CD4-positive, alpha-beta T cell treated with Interleukin-17A for 4 hours (primary cell): ENCODE data around the gene DDX11.
"Not testable (repeated sequence)": the region's sequence is repeated elsewhere in the genome, so short reads cannot be mapped to it uniquely, and the experiment has no call there.

Experiments used
- DNase-seq: peaks from one replicate; pipeline ENCODE4 v3.0.0-alpha.2; 2020; ENCODE audit warnings: mixed read lengths

DDX11 gene

DNA sequence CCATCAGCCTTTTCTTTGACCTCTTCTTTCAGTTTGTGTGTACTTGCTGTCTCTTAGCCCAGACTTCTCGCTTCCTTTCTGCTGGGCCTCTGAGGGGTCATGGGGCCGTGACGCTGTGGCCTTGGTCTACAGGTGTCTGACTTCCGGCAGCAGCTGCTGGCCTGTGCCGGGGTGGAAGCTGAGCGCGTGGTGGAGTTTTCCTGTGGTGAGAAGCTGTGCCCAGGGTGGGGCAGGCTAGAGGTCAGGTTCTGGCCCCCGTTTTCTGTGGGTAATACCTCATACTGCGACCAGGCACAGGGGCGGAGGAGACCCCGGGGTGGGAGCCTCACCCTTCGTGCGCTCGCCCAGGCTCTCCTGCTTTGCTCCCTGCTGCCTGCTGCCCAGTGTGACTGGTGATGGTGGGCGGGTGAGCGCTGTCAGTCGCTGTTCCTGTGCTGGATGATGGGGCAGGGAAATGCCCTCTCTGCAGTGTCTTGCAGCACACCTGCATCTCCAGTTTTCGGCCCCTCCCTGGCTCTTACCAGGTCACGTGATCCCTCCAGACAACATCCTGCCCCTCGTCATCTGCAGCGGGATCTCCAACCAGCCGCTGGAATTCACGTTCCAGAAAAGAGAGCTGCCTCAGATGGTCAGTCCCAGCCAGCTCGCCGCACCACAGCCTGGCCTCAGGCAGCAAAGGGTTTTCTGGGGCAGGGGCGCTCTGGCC lies 27.0 kb downstream of the DDX11 start:
- DNase-seq = not testable (repeated sequence)

DNA sequence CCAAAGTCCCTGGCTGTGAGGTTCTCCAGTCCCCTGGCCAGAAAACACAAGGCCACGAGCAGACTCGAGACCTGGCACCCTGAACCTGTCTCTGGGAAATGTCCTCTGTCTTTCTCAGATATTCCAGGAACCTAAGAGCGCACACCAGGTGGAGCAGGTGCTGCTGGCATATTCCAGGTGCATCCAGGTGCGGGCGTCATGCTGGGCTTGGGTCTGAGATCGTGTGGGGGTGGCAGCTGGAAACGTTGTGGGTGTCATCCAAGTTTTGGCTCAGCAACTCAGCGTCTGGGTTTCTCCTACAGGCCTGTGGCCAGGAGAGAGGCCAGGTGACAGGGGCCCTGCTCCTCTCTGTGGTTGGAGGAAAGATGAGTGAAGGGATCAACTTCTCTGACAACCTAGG lies 28.5 kb downstream of the DDX11 start:
- DNase-seq = not testable (repeated sequence)

DNA sequence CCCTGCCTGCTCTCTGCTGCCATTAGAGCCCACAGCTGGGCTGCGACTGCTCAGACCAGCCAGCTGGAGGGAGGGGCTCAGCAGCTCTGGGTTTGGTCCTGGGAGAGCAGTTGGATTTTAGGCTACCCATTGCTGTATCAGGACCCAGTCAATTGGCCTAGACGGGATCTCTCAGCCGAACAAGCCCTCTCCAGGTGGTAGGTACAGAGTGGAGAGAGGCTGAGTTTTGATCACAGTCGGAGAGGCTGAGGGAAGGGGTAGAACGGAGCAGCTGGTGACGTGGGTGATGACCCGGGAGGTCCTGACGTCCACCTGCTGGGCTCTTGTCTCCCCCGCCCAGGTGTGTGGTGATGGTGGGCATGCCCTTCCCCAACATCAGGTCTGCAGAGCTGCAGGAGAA lies 28.9 kb downstream of the DDX11 start:
- not testable (repeated sequence) for DNase-seq

DNA sequence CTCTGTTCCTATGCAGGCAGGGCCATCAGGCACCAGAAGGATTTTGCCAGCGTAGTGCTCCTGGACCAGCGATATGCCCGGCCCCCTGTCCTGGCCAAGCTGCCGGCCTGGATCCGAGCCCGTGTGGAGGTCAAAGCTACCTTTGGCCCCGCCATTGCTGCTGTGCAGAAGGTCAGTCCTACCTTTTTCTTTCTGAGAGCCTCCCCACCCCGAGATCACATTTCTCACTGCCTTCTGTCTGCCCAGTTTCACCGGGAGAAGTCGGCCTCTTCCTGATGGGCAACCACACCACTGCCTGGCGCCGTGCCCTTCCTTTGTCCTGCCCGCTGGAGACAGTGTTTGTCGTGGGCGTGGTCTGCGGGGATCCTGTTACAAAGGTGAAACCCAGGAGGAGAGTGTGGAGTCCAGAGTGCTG lies 29.9 kb downstream of the DDX11 start:
- not testable (repeated sequence) for DNase-seq

DNA sequence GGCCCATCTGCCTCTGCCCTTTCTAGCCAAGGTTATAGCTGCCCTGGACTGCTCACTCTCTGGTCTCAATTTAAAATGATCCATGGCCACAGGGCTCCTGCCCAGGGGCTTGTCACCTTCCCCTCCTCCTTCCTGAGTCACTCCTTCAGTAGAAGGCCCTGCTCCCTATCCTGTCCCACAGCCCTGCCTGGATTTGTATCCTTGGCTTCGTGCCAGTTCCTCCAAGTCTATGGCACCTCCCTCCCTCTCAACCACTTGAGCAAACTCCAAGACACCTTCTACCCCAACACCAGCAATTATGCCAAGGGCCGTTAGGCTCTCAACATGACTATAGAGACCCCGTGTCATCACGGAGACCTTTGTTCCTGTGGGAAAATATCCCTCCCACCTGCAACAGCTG lies 30.6 kb downstream of the DDX11 start:
- DNase-seq = not testable (repeated sequence)

DNA sequence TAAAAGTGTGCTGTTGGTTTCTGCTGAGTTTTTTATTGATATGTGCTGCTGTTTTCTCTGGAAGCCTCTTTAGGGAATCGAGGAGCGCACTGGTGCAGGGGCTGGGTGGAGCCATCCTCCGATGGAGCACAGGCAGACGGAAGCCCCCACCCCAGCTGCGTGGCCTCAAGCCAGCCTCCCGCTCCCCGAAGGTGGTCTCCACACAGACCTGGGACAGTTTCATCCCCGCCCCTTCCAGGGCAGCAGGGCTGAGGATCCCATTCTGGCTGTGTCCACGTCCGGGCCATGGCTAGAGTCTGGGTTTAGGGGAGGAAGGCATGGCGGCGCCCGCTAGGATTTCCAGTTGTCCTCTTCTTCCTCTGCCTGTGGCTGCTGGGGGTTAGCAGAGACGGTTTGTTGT lies 31.1 kb downstream of the DDX11 start:
- DNase-seq = not testable (repeated sequence)

DNA sequence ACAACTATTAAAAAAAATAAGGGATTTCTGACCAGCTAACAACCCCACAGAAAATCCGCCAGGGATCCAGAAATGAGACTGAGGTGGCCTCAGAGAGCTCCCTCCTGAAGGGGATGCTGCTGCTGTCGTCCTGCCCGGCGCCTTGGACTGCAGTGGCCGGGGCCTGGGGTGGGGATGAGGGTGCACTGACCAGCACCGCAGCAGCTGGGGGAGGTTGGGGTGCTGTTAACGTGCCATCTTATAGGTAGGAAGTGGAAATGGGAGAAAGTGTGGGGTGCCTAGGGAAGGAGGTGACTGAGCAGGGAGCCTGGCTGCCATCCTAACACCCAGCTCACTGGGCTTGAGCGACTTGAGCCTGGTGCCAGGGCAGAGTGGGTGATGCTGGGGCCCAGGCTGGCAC lies 32.0 kb downstream of the DDX11 start:
- DNase-seq = no peak

DNA sequence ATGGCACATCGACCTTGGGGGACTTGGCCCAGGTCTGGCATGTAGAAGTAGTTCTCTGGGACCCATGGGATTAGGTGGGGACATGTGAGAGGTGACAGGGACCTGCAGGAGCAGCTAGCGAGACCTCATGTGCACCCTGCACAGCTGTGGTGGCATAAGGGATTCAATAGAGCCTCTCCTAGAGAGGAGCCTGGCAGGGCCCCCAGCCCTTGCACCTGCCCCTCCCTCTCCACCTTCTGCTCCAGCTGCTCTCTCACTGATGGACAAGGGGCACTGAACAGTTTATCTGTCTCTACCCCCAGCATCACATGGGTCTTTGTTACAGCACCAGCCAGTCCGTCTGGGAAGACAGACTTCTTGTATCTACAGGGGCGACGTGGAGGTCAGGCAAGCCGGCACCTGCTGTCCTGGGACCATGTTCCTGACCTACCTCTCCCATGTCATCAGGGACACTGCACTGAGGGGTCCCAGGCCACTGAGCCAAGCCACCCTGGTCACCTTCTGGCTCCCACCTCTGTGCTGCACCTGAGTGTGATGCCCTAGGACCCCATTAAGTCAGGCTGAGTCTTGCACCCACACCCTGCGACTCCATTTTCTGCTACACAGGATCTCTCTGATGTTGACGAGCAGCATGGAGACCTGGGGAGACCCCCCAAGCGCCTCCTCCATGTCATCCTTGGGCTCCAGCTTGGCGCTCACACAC lies 32.6 kb downstream of the DDX11 start:
- no peak for DNase-seq

DNA sequence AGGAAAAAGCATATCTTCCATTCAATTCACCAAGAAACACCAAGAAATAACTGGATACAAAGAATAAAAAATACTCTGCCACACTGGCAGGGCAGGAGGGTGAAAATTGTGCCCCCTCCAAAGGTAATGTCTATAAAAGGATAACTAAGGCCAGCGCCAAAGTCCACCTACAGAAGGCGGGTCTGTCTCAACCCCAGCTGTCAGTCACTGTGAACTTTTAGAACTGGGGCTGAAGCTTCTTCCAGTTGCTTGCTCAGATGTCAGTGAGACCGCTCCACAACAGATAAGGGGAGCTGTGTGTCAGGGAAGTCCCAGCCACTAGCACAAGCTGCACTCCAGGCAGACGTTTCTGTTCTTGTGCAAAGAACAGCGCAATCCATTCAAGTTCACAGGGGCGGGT lies 36.1 kb downstream of the DDX11 start:
- not testable (repeated sequence) for DNase-seq

DNA sequence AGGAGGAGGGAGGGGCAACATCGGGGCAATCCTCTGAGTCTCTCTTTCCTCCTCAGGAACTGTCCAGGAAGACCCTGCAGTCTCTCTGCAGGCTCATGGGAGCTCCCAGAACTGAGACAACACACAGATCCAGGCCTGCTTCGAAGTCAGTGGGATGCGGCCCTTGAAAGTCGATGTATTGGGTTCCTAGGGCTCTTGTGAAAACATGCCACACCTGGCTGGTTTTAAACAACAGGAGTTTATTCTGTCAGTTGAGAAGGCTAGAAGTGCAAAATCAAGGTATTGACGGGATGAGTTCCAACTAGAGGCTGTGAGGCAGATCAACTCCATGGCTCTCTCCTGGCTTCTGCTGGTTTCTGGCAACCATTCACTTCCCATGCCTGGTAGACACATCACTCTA lies 36.6 kb downstream of the DDX11 start:
- DNase-seq = not testable (repeated sequence)

DNA sequence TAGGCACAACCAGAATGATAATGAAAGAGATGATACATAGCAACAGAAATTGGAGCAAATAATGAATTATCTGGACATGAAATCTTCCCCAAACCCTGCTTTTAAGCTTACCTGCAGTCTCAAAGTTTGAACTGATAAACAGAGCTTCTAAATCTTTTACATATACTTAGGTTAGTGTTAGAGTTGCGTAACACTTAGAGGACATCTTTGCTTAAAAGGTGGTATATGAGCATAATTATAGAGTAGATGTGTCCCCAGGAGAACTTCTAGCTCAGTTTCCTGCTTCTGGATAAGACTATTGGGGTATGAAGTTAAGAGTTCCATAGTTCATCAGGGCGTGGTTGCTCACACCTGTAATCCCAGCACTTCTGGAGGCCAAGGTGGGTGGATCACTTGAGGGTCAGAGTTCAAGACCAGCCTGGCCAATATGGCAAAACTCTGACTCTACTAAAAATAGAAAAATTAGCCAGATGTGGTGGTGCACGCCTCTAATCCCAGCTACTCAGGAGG lies 41.5 kb downstream of the DDX11 start:
- not testable (repeated sequence) for DNase-seq

DNA sequence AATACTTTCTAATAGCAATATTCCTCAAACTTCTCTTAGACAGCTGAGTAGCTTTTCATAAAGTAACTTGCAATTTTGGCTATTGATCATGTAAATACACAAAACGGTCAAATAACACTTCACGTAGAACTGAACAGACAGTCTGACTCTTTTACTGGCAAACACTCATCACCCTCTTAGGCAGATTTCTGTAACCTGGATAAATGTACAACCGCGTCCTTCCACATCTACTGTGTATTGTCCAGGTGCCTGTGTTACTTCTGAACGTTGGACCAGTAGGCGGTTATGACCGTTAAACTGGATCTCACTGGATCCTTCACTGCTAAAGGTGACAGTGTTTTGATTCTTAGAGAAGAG lies 43.2 kb downstream of the DDX11 start:
- DNase-seq = not testable (repeated sequence)

DNA sequence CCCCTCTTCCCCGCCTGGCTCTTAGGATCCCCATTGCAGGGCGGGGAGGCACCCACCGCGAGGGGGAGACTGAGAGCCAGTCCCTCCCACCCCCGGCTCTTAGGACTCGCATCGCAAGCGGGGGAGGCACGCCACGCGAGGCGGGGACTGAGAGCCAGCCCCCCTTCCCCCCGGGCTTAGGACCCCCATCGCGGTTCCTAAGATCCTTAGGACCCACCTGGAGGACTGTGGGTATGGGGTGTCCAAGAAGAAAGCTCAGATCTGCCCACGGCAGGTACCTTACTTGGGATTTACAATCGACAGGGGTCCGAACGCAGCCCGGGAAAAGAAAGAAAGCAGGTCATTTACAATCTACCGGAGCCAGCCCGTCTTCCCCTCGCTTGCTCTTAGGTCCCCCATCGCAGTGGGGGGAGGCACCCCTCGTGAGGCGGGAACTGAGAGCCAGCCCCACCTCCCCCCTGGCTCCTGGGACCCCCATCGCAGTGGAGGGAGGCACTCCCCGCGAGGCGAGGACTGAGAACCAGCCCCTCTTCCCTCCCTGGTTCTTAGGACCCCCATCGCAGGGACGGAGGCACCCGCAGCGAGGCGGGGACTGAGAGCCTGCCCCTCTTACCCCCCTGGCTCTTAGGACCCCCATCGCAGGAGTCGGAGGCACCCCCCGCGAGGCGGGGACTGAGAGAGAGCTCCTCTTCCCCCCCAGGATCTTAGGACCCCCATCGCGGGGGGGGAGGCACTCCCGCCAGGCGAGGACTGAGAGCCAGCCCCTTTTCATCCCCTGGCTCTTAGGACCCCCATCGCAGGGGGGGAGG lies 43.7 kb downstream of the DDX11 start:
- DNase-seq = peak; percentile 76

DNA sequence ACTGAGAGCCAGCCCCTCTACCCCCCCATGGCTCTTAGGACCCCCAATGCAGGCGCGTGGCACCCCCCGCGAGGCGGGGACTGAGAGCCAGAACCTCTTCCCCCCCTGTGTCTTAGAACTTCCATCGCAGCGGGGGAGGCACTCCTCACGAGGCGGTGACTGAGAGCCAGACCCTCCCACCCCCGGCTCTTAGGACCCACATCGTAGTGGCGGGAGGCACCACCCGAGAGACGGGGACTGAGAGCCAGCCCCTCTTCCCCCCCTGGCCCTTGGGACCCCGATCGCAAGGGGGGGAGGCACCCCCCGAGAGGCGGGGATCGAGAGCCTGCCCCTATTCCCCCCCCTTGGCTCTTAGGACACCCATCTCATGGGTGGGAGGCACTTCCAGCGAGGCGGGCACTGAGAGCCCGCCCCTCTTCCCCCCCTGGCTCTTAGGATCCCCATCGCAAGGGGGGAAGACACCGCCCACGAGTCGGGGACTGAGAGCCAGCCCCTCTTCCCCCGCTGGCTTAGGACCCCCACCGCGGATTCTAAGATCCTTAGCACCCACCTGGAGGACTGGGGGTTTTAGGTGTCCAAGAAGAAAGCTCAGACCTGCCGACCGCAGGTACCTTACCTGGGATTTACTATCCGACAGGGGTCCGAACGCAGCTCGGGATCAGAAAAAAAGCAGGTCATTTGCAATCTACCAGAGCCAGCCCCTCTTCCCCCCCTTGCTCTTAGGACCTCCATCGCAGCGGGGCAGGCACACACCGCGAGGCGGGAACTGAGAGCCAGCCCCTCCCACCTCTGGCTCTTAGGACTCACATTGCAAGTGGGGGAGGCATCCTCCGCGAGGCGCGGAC lies 44.9 kb downstream of the DDX11 start:
- peak; percentile 64 for DNase-seq

DNA sequence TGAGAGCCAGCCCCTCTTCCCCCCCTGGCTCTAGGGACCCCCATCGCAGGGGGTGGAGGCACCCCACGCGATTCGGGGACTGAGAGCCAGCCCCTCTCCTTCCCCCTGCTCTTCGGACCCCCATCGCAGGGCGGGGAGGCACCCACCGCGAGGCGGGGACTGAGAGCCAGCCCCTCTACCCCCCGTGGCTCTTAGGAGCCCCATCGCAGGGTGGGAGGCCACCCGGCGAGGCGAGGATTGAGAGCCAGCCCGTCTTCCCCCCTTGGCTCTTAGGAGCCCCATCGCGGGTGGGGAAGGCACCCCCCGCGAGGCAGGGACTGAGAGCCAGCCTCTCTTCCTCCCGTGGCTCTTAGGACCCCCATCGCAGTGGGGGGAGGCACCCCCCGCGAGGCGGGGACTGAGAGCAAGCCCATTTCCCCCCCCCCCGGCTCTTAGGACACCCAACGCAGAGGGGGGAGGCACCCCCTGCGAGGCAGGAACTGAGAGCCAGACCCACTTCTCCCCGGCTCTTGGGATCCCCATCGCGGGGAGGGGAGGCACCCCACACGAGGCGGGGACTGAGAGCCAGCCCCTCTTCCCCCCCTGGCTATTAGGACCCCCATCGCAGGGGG lies 45.6 kb downstream of the DDX11 start:
- DNase-seq = peak; percentile 20

DNA sequence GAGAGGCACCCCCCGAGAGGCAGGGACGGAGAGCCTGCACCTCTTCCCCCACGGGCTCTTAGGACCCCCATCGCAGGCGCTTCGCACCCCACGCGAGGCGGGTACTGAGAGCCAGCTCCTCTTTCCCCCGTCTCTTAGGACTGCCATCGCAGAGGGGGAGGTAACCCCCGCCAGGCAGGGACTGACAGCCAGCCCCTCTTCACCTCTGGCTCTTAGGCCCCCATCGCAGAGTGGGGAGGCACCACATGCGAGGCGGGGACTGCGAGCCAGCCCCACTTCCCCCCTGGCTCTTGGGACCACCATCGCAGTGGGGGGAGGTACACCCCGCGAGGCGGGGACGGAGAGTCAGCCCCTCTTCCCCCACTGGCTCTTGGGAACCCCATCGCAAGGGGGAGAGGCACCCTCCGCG lies 46.1 kb downstream of the DDX11 start:
- no peak for DNase-seq

DNA sequence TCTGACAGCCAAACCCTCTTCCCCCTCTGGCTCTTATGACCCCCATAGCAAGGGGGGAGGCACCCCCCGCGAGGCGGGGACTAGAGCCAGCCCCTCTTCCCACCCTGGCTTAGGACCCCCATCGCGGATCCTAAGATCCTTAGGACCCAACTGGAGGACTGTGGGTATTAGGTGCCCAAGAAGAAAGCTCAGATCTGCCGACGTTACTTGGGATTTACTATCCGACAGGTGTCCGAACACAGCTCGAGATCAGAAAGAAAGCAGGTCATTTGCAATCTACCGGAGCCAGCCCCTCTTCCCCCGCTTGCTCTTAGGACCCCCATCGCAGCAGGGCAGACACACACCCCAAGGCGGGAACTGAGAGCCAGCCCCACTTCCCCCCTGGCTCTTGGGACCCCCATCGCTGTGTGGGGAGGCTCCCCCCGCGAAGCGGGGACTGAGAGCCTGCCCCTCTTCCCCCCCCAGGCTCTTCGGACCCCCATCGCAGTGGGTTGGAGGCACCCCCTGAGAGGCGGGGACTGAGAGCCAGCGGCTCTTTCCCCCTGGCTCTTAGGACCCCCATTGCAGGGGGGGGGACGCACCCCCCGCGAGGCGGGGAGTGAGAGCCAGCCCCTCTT lies 46.8 kb downstream of the DDX11 start:
- no peak for DNase-seq

DNA sequence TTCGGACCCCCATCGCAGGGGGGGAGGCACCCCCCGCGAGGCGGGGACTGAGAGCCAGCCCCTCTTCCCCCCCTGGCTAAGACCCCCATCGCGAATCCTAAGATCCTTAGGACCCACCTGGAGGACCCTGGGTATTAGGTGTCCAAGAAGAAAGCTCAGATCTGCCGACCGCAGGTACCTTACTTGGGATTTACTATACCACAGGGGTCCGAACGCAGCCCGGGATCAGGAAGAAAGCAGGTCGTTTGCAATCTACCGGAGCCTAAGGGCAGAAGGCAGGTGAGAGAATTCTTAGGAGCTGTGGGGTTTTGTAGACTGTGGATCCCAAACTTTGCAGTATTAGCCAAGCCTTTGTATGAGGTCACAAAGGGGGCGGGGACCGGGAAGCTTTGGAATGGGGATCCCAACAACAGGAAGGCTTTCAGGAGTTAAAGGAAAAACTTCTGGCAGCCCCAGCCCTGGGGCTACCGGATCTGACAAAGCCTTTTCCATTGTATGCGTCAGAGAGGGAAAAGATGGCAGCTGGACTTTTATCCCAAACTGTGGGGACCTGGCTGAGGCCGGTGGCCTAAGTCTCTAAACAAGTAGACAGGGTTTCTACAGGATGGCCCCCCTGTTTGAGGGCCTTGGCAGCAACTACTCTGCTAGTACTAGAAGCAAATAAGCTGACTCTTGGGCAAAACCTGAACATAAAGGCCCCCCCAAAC lies 47.5 kb downstream of the DDX11 start:
- not testable (repeated sequence) for DNase-seq

DNA sequence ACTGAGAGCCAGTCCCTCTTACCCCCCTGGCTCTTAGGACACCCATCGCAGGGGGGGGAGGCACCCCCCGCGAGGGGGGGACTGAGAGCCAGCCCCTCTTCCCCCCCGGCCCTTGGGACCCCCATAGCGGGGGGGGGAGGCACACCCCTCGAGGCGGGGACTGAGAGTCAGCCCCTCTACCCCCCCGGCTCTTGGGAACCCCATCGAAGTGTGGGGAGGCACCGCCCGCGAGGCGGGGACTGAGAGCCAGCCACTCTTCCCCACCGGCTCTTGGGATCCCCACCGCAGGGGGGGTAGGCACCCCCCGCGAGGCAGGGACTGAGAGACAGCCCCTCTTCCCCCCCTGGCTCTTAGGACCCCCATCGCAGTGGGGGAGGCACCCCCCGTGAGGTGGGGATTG lies 48.8 kb downstream of the DDX11 start:
- DNase-seq = no peak

DNA sequence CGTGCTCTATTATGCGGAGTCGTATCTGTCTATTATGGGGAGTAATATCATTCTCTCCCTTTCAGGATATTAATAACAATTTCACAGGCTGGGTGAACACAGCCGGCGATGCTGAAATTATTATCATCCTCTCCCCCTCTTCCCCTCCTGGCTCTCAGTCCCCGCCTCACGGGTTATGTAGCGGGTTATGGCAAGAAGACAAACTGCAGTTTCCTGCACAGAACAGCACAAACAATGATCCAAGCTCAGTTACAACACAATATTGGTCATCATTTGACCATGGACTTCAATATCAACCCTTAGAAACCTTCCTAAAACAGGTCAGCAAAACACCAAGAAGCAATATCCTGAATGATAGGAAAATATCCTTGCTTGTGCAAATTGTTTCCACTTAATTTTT lies 50.5 kb downstream of the DDX11 start:
- not testable (repeated sequence) for DNase-seq

DNA sequence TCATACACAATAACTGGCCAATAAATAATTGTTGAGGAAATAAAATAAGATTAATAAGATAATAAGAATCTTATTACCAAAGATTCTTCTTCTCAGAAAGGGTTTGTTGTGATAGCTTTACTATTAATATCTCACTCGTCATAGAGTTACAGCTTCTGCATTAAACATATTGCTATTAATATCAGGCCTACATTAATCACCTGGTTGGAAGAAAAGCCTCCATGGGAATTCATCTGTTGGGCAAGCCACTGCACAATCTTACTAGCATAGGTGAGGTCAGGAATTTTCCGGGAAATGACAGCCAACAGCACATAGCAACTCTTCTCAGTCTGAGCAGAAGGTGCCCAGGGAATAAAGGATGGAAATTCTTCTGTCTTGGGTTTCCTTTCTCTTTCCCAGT lies 51.5 kb downstream of the DDX11 start:
- not testable (repeated sequence) for DNase-seq
